NCI-H526 (cell line): ENCODE data around the gene SLC27A1.
"Not testable (repeated sequence)": the region's sequence is repeated elsewhere in the genome, so short reads cannot be mapped to it uniquely, and the experiment has no call there.

Experiments used
- DNase-seq, 2 experiments: peaks; one replicate each; lab custom pipeline; 2025; lab: John Stamatoyannopoulos, UW

SLC27A1 gene

GRCh38 chr19:17456127-17456526 lies 14.2 kb upstream of the SLC27A1 start:
- no peak for DNase-seq

GRCh38 chr19:17457616-17458015 lies 12.7 kb upstream of the SLC27A1 start:
- no peak for DNase-seq

- DNase-seq: no peak
These were observed 11.4 kb upstream of the SLC27A1 start for GRCh38 chr19:17458970-17459369.

GRCh38 chr19:17460372-17461230 lies 9.7 kb upstream of the SLC27A1 start, which contains the start of gene NXNL1:
Gene NXNL1, minus strand, starts transcription at chr19:17460926. Its CDS starts 57 bp downstream, at chr19:17460869.
- DNase-seq: no peak

GRCh38 chr19:17466487-17466850 lies 3.9 kb upstream of the SLC27A1 start:
- no peak for DNase-seq

- DNase-seq: no peak
These were observed 2.6 kb upstream of the SLC27A1 start for GRCh38 chr19:17467471-17468301.

GRCh38 chr19:17468302-17469091 lies 1.8 kb upstream of the SLC27A1 start:
- no peak for DNase-seq

GRCh38 chr19:17469092-17469480 lies 1.2 kb upstream of the SLC27A1 start:
- peak in 1 of 2 experiments; percentile 47 for DNase-seq

- peak; percentile 79 to 94 for DNase-seq
These were observed 750 bp upstream of the SLC27A1 start for GRCh38 chr19:17469481-17470067.

- no peak for DNase-seq
These were observed 1.2 kb downstream of the SLC27A1 start for GRCh38 chr19:17471410-17472125.

- no peak for DNase-seq
These were observed 2.7 kb downstream of the SLC27A1 start for GRCh38 chr19:17473041-17473440.

- DNase-seq: not testable (repeated sequence)
These were observed 4.8 kb downstream of the SLC27A1 start for GRCh38 chr19:17475011-17475540.

- peak in 1 of 2 experiments; percentile 33 for DNase-seq
These were observed 5.3 kb downstream of the SLC27A1 start for GRCh38 chr19:17475541-17476115.

- no peak for DNase-seq
These were observed 9.0 kb downstream of the SLC27A1 start for GRCh38 chr19:17479325-17479791.

GRCh38 chr19:17481986-17482385 lies 11.7 kb downstream of the SLC27A1 start:
- DNase-seq: no peak

GRCh38 chr19:17482877-17483604 lies 12.7 kb downstream of the SLC27A1 start:
- DNase-seq: no peak

- DNase-seq: no peak
These were observed 13.3 kb downstream of the SLC27A1 start for GRCh38 chr19:17483605-17484002.

- DNase-seq: no peak
These were observed 14.3 kb downstream of the SLC27A1 start for GRCh38 chr19:17484520-17485185.
